Keratinocyte (primary cell): ENCODE results near the gene AP4S1. TPM values are rescaled to one million over a fixed set of nuclear protein-coding genes. Genes with fewer than 3 reads are reported as not detected.

Experiments
- DNase-seq: peaks from one replicate; pipeline ENCODE4 v3.0.0-alpha.2; 2011; ENCODE audit warnings: low read depth, missing footprints, low spot score
- FAIRE-seq: peaks from 2 replicates; lab custom pipeline; 2011; peaks lifted over from hg19 to GRCh38; lab: Jason Lieb, UNC
- H2AFZ ChIP-seq: 2 replicates; pipeline ENCODE4 v1.6.0; 2012; ENCODE audit warnings: low read length, control low read depth, inconsistent platforms; ENCODE audit not compliant: control insufficient read depth
- H3K27ac ChIP-seq: 2 replicates; pipeline ENCODE4 v1.5.1; 2011; ENCODE audit warnings: low read length; ENCODE audit not compliant: control insufficient read depth, insufficient read depth
- H3K27me3 ChIP-seq: 3 replicates; pipeline ENCODE4 v1.6.0; 2011; ENCODE audit warnings: low read length; ENCODE audit not compliant: control insufficient read depth, insufficient read depth; ENCODE audit errors: extremely low read depth
- H3K36me3 ChIP-seq, 2 experiments: 2 replicates in 1 of 2; 3 replicates in 1 of 2; pipeline ENCODE4 v1.5.1; 2011; ENCODE audit warnings: low read length in 2 of 2, mild to moderate bottlenecking in 1 of 2; ENCODE audit not compliant: control insufficient read depth in 2 of 2, insufficient read depth in 2 of 2; ENCODE audit errors: extremely low read depth in 1 of 2
- H3K4me1 ChIP-seq: 3 replicates; pipeline ENCODE4 v1.5.1; 2011; ENCODE audit warnings: low read length; ENCODE audit not compliant: control insufficient read depth, insufficient read depth; ENCODE audit errors: extremely low read depth
- H3K4me2 ChIP-seq: 3 replicates; pipeline ENCODE4 v1.6.0; 2011; ENCODE audit warnings: low read depth, low read length; ENCODE audit not compliant: control insufficient read depth, insufficient read depth; ENCODE audit errors: extremely low read depth
- H3K4me3 ChIP-seq, 3 experiments: fragments of 200-600 bp in 1 of 3; sonication (generic) in 1 of 3; 2 replicates in 2 of 3; 3 replicates in 1 of 3; pipeline ENCODE4 v1.5.1; 2011 to 2016; ENCODE audit warnings: low read length in 3 of 3, mild to moderate bottlenecking in 3 of 3, control low read depth in 2 of 3, inconsistent platforms in 1 of 3, low read depth in 1 of 3, mixed read lengths in 1 of 3, mixed run types in 1 of 3, moderate library complexity in 1 of 3; ENCODE audit not compliant: control insufficient read depth in 2 of 3, insufficient read depth in 2 of 3; ENCODE audit errors: extremely low read depth in 1 of 3
- H3K79me2 ChIP-seq: 2 replicates; pipeline ENCODE4 v1.6.0; 2012; ENCODE audit warnings: low read length; ENCODE audit not compliant: control insufficient read depth, insufficient read depth
- H3K9ac ChIP-seq: 3 replicates; pipeline ENCODE4 v1.6.0; 2011; ENCODE audit warnings: low read length; ENCODE audit not compliant: control insufficient read depth, insufficient read depth; ENCODE audit errors: extremely low read depth
- H3K9me1 ChIP-seq: 3 replicates; pipeline ENCODE4 v1.6.0; 2011; ENCODE audit warnings: low read length; ENCODE audit not compliant: control insufficient read depth, insufficient read depth; ENCODE audit errors: extremely low read depth
- H3K9me3 ChIP-seq: 2 replicates; pipeline ENCODE4 v1.5.1; 2012; ENCODE audit warnings: low read depth, low read length; ENCODE audit not compliant: control insufficient read depth
- H4K20me1 ChIP-seq: 3 replicates; pipeline ENCODE4 v1.6.0; 2011; ENCODE audit warnings: low read length; ENCODE audit not compliant: control insufficient read depth, insufficient read depth; ENCODE audit errors: extremely low read depth
- EZH2 ChIP-seq: IDR thresholded peaks from one replicate; pipeline ENCODE4 v1.6.1; 2012; ENCODE audit warnings: inconsistent platforms, mild to moderate bottlenecking, low read length, moderate library complexity
- dilution Hi-C: fragments of 300-500 bp; cut with MboI; formaldehyde crosslinking; loops from one replicate; pipeline ENCODE4 v1.7.0; 2020; ENCODE audit warnings: low sequenced_read_pairs; ENCODE audit not compliant: extremely low pct_ligation_motif_present
- polyA plus RNA-seq, 5 experiments: library from polyadenylated mRNA; depleted of rRNA in 3 of 5; stranded (reverse) in 3 of 5; stranded (forward) in 1 of 5; unstranded in 1 of 5; fragments of >200 nt; gene quantifications; 1 replicate in 1 of 5; 2 replicates in 3 of 5; 3 replicates in 1 of 5; pipeline versions ENCODE4 v1.2.1 to v1.2.3, GENCODE V29; 2011 to 2012; ENCODE audit warnings: missing spikeins in 2 of 5, low read depth in 1 of 5, low replicate concordance in 1 of 5
- TF ChIP-seq, protein P1 (sequence below), 3 experiments: IDR thresholded peaks in 1 of 3; conservative IDR thresholded peaks in 1 of 3; optimal IDR thresholded peaks in 1 of 3; 2 replicates in 2 of 3; 3 replicates in 1 of 3; pipeline versions ENCODE3 to v1.5.1; 2011; ENCODE audit warnings: low read length in 3 of 3, mild to moderate bottlenecking in 3 of 3, moderate library complexity in 2 of 3, control low read depth in 1 of 3, inconsistent platforms in 1 of 3; ENCODE audit not compliant: insufficient read depth in 2 of 3; ENCODE audit errors: extremely low read depth in 1 of 3

Gene AP4S1
- polyA plus RNA-seq, 1 donor (not counting 4 experiments of a cell fraction or from before 2014, with no cell fraction given) = 6.2 TPM

DNA sequence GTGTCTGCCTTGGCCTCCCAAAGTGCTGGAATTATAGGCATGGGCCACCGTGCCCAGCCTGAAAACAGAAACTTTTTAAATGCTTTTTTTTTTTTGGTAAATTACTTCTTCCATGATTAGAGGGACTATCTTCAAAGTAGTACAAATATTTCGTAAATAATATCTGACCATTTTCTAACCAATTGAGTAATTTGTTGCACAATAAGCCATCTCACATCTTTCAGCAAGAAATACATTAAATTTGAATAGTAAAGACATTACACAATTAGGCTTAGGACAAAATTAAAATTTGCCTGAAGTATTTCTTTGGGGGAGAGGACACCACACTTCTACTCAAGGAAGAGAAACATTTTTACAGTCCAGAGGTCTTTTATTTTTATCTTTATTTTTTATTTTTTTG lies 85.4 kb downstream of the AP4S1 start:
- DNase-seq (no peak), FAIRE-seq (no peak)
- Histone ChIP-seq H3K9ac (no peak overlapping the region), H3K79me2 (no peaks in the 10 kb centered on the region), H3K4me2 (no peak overlapping the region), H3K9me3 (no peaks in the 10 kb centered on the region), H3K4me1 (no peaks in the 10 kb centered on the region), H3K9me1 (no peaks in the 10 kb centered on the region), H2AFZ (no peak overlapping the region), H3K27me3 (no peaks in the 10 kb centered on the region), H4K20me1 (peaks cover 2% of the 10 kb centered on the region), H3K4me3 (no peak overlapping the region), H3K36me3 (peaks cover 18 to 34% of the 10 kb centered on the region in 2 experiments), H3K27ac (no peak overlapping the region)
- dilution Hi-C loops = no loop called here
- TF ChIP-seq, protein P1, sequence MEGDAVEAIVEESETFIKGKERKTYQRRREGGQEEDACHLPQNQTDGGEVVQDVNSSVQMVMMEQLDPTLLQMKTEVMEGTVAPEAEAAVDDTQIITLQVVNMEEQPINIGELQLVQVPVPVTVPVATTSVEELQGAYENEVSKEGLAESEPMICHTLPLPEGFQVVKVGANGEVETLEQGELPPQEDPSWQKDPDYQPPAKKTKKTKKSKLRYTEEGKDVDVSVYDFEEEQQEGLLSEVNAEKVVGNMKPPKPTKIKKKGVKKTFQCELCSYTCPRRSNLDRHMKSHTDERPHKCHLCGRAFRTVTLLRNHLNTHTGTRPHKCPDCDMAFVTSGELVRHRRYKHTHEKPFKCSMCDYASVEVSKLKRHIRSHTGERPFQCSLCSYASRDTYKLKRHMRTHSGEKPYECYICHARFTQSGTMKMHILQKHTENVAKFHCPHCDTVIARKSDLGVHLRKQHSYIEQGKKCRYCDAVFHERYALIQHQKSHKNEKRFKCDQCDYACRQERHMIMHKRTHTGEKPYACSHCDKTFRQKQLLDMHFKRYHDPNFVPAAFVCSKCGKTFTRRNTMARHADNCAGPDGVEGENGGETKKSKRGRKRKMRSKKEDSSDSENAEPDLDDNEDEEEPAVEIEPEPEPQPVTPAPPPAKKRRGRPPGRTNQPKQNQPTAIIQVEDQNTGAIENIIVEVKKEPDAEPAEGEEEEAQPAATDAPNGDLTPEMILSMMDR (optimal IDR thresholded peaks at IDR 0.05 in 1 of 3, IDR thresholded peaks at IDR 0.05 in 1 of 3, conservative IDR thresholded peaks at IDR 0.05 in 1 of 3; ENCODE audit: extremely low read depth in 1 of 3, insufficient read depth in 2 of 3, low read length in 3 of 3) = no peak
- TF ChIP-seq EZH2 = no peak

DNA sequence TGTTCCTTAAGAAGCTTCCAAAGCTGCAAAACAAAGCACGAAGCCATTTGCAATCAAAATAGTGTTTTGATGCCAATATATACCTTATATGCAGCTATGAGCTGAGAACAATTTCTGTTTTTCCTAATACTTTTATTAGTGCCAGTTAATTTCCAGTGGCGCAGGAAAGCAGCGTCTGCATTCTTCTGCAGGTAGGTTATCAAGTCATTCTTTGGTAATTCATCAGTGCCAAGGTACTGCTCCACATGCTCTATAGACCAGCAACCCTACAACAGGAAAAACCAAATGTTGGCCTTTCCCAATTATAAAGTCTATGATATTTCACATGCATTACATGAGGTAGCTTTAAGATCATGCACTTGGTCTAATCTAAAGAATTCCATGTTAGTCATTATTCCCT lies 88.3 kb downstream of the AP4S1 start:
- H4K20me1 ChIP-seq = no peaks in the 10 kb centered on the region
- no peak for TF ChIP-seq EZH2
- TF ChIP-seq, protein P1 (optimal IDR thresholded peaks at IDR 0.05 in 1 of 3, IDR thresholded peaks at IDR 0.05 in 1 of 3, conservative IDR thresholded peaks at IDR 0.05 in 1 of 3; ENCODE audit: extremely low read depth in 1 of 3, insufficient read depth in 2 of 3, low read length in 3 of 3) = no peak
- no peaks in the 10 kb centered on the region for H3K27me3 ChIP-seq
- H3K4me1 ChIP-seq = no peaks in the 10 kb centered on the region
- no peak overlapping the region for H3K4me3 ChIP-seq
- peaks cover 18 to 24% of the 10 kb centered on the region in 2 experiments for H3K36me3 ChIP-seq
- no peak overlapping the region for H2AFZ ChIP-seq
- no peaks in the 10 kb centered on the region for H3K9me3 ChIP-seq
- no peak overlapping the region for H3K27ac ChIP-seq
- FAIRE-seq = no peak
- dilution Hi-C loops = no loop called here
- no peaks in the 10 kb centered on the region for H3K79me2 ChIP-seq
- DNase-seq = no peak
- H3K9me1 ChIP-seq = no peaks in the 10 kb centered on the region
- no peak overlapping the region for H3K9ac ChIP-seq
- H3K4me2 ChIP-seq = no peak overlapping the region
